Astrocyte (in vitro differentiated cells and primary cell): Measurements from ENCODE around the gene PHYKPL. TPM values are rescaled to one million over a fixed set of nuclear protein-coding genes. Genes with fewer than 3 reads are reported as not detected.
A peak's percentile ranks its signal among the peaks of the same experiment; 100 is the strongest.

ENCODE experiments used
- DNase-seq: peaks from one replicate; pipeline ENCODE4 v3.0.0-alpha.2; 2010; ENCODE audit warnings: low read depth
- FAIRE-seq: peaks from 2 replicates; lab custom pipeline; 2011; peaks lifted over from hg19 to GRCh38; lab: Jason Lieb, UNC
- H2AFZ ChIP-seq: 2 replicates; pipeline ENCODE4 v1.6.0; 2012; ENCODE audit warnings: low read depth, low read length, inconsistent platforms
- H3K27ac ChIP-seq: 2 replicates; pipeline ENCODE4 v1.5.1; 2011; ENCODE audit warnings: low read depth, low read length, inconsistent platforms
- H3K27me3 ChIP-seq: 2 replicates; pipeline ENCODE4 v1.6.0; 2011; ENCODE audit warnings: low read length, inconsistent platforms; ENCODE audit not compliant: insufficient read depth
- H3K36me3 ChIP-seq: 2 replicates; pipeline ENCODE4 v1.5.1; 2011; ENCODE audit warnings: low read length, inconsistent platforms; ENCODE audit not compliant: insufficient read depth
- H3K4me1 ChIP-seq: 2 replicates; pipeline ENCODE4 v1.5.1; 2011; ENCODE audit warnings: low read length, inconsistent platforms; ENCODE audit not compliant: insufficient read depth
- H3K4me2 ChIP-seq: 2 replicates; pipeline ENCODE4 v1.6.0; 2012; ENCODE audit warnings: low read length, inconsistent platforms
- H3K4me3 ChIP-seq: 2 replicates; pipeline ENCODE4 v1.5.1; 2011; ENCODE audit warnings: low read depth, mild to moderate bottlenecking, low read length, inconsistent platforms; ENCODE audit not compliant: insufficient read depth
- H3K79me2 ChIP-seq: 2 replicates; pipeline ENCODE4 v1.6.0; 2012; ENCODE audit warnings: mild to moderate bottlenecking, low read length, inconsistent platforms; ENCODE audit not compliant: insufficient read depth
- H3K9ac ChIP-seq: 2 replicates; pipeline ENCODE4 v1.6.0; 2012; ENCODE audit warnings: mild to moderate bottlenecking, low read length, inconsistent platforms
- H3K9me3 ChIP-seq: 2 replicates; pipeline ENCODE4 v1.5.1; 2012; ENCODE audit warnings: low read depth, mild to moderate bottlenecking, low read length, inconsistent platforms; ENCODE audit not compliant: insufficient read depth
- H4K20me1 ChIP-seq: 2 replicates; pipeline ENCODE4 v1.6.0; 2012; ENCODE audit warnings: low read length, inconsistent platforms; ENCODE audit not compliant: insufficient read depth
- H3K27ac Mint-ChIP-seq: one replicate; pipeline ENCODE4 v1.8.0; 2021; ENCODE audit warnings: mild to moderate bottlenecking, mixed read lengths; ENCODE audit not compliant: unreplicated experiment
- H3K27me3 Mint-ChIP-seq: one replicate; pipeline ENCODE4 v1.8.0; 2021; ENCODE audit warnings: low read depth, mixed read lengths; ENCODE audit not compliant: unreplicated experiment
- H3K36me3 Mint-ChIP-seq: one replicate; pipeline ENCODE4 v1.8.0; 2021; ENCODE audit warnings: low read depth, mixed read lengths; ENCODE audit not compliant: unreplicated experiment
- H3K4me1 Mint-ChIP-seq: one replicate; pipeline ENCODE4 v1.8.0; 2021; ENCODE audit warnings: low read depth, mixed read lengths; ENCODE audit not compliant: unreplicated experiment
- H3K4me3 Mint-ChIP-seq: one replicate; pipeline ENCODE4 v1.8.0; 2021; ENCODE audit warnings: mild to moderate bottlenecking, moderate library complexity, mixed read lengths; ENCODE audit not compliant: unreplicated experiment
- H3K9me3 Mint-ChIP-seq: one replicate; pipeline ENCODE4 v1.8.0; 2021; ENCODE audit warnings: mild to moderate bottlenecking, mixed read lengths; ENCODE audit not compliant: unreplicated experiment
- CTCF ChIP-seq: IDR thresholded peaks from 2 replicates; pipeline ENCODE4 v1.5.1; 2011; ENCODE audit warnings: low read depth, mild to moderate bottlenecking, inconsistent platforms, low read length, moderate library complexity; ENCODE audit not compliant: insufficient read depth
- EZH2 ChIP-seq: IDR thresholded peaks from 2 replicates; pipeline ENCODE4 v1.6.1; 2012; ENCODE audit warnings: mild to moderate bottlenecking, low read length, inconsistent platforms; ENCODE audit not compliant: insufficient read depth
- total RNA-seq: library from RNA; stranded (reverse); gene quantifications from 2 replicates; pipeline ENCODE4 v1.2.1, GENCODE V29; 2021

The PHYKPL gene
- total RNA-seq, 1 donor from 2014 or later: 26.5 TPM

DNA sequence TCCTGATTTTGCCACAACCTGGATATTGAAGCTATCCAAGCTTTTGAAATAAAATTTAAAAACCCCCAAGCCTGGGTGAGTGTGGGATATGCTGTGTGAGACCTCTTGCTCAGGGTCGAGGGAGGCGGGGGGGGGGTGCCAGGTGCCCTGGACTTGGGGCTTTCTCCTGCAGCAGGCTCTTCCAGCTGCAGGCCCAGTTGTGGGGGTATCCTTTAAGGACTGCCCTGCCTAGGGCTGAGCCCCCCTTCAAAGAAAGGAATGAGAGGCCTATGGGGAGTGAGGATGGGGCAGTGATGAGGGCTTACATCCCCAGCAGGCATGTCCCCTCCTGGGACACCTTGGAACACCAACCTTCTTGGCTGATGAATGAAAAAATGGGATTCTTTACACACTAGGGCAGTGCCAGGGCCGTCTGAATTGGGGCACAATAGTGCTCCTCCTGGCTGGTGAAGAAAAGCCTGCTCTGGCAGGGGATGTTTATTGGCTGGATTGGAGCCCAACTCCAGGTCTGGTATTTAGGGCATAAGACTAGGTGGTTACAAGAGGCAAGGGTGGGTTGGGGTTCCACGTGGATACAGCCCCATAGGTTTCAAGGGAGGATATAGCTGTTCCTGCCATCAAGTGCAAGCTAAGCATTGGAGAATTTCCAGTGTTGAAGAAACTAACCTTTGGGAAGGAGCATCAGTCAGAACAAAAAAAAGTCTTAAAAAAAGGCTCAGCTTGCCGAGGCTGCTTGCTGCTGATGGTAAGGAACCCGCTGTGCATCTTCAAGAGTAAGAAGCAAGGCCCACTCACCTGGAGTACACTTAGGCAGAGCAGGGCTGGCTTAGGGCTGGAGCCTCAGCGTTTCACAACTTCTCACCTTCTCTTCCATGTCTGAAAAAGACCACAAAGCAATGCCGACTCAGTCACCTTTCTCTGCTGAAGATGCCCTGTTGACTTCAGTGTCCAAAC, 21.2 kb downstream of the PHYKPL start:
- no peak overlapping the region for H3K27ac Mint-ChIP-seq

GRCh38 chr5:178210686-178211085, 21.9 kb downstream of the PHYKPL start:
- DNase-seq: no peak
- peaks cover 20% of the 10 kb centered on the region for H3K4me1 ChIP-seq
- no peaks in the 10 kb centered on the region for H3K9me3 ChIP-seq
- Mint-ChIP-seq H3K36me3 (peaks cover 40% of the 10 kb centered on the region), H3K27me3 (no peaks in the 10 kb centered on the region), H3K27ac (no peak overlapping the region), H3K4me1 (peaks cover 20% of the 10 kb centered on the region), H3K4me3 (no peak overlapping the region), H3K9me3 (peaks cover 2% of the 10 kb centered on the region)
- H3K4me2 ChIP-seq: no peak overlapping the region
- H3K4me3 ChIP-seq: no peak overlapping the region
- no peak overlapping the region for H3K27ac ChIP-seq
- no peak overlapping the region for H3K9ac ChIP-seq
- H4K20me1 ChIP-seq: peaks cover 99% of the 10 kb centered on the region
- FAIRE-seq: no peak
- H3K36me3 ChIP-seq: peaks cover 91% of the 10 kb centered on the region
- TF ChIP-seq EZH2: no peak
- no peak for TF ChIP-seq CTCF
- no peak overlapping the region for H2AFZ ChIP-seq
- H3K27me3 ChIP-seq: no peaks in the 10 kb centered on the region
- H3K79me2 ChIP-seq: peaks cover 80% of the 10 kb centered on the region

More for the DNA sequence above, 21.2 kb downstream of the PHYKPL start:
- Histone ChIP-seq H3K36me3 (peaks cover 91% of the 10 kb centered on the region), H4K20me1 (peaks cover 98% of the 10 kb centered on the region), H3K4me1 (peaks cover 15% of the 10 kb centered on the region), H3K4me2 (no peak overlapping the region), H3K79me2 (peaks cover 76% of the 10 kb centered on the region), H3K9me3 (no peaks in the 10 kb centered on the region), H3K4me3 (no peak overlapping the region), H2AFZ (no peak overlapping the region), H3K27ac (no peak overlapping the region), H3K27me3 (no peaks in the 10 kb centered on the region), H3K9ac (peak overlapping the region; percentile 2)
- Mint-ChIP-seq H3K36me3 (peaks cover 41% of the 10 kb centered on the region), H3K9me3 (peaks cover 2% of the 10 kb centered on the region), H3K4me3 (no peak overlapping the region), H3K27me3 (no peaks in the 10 kb centered on the region), H3K4me1 (peaks cover 14% of the 10 kb centered on the region)
- no peak for FAIRE-seq
- TF ChIP-seq EZH2 (no peak), CTCF (no peak)
- no peak for DNase-seq

DNA sequence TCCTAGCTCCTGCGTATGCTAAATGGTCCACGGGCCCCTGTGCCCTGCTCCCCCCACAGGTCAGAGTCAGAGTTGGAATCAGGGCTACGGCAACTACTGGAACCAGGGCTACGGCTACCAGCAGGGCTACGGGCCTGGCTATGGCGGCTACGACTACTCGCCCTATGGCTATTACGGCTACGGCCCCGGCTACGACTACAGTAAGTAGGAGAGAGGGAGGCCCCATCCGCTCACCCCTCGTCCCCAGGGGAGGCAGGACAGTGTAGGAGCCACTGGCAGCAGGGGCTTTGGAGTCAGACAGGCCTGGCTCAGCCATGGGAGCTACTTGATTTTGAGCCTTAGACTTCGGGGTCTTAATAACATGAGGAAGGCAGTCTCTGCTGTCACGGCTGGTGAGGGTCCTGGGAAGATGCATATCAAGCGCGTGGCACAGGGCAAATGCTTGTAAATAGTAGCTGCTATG, 22.5 kb downstream of the PHYKPL start:
- Histone ChIP-seq H3K9ac (no peak overlapping the region), H3K4me1 (peaks cover 20% of the 10 kb centered on the region), H3K27me3 (no peaks in the 10 kb centered on the region), H3K79me2 (peaks cover 81% of the 10 kb centered on the region), H2AFZ (no peak overlapping the region), H4K20me1 (peaks cover 98% of the 10 kb centered on the region), H3K9me3 (no peaks in the 10 kb centered on the region), H3K36me3 (peaks cover 87% of the 10 kb centered on the region), H3K27ac (no peak overlapping the region), H3K4me3 (no peak overlapping the region), H3K4me2 (no peak overlapping the region)
- no peaks in the 10 kb centered on the region for H3K27me3 Mint-ChIP-seq
- H3K4me1 Mint-ChIP-seq: peaks cover 20% of the 10 kb centered on the region
- DNase-seq (no peak), FAIRE-seq (no peak)
- TF ChIP-seq CTCF (no peak), EZH2 (no peak)
- H3K36me3 Mint-ChIP-seq: peaks cover 40% of the 10 kb centered on the region
- no peak overlapping the region for H3K4me3 Mint-ChIP-seq
- H3K27ac Mint-ChIP-seq: no peak overlapping the region
- H3K9me3 Mint-ChIP-seq: peaks cover 2% of the 10 kb centered on the region
